T-helper 22 cell (primary cell): ENCODE results near the gene TADA2A.
"Not testable (repeated sequence)": the region's sequence is repeated elsewhere in the genome, so short reads cannot be mapped to it uniquely, and the experiment has no call there.

Source experiments
- DNase-seq: peaks from one replicate; pipeline ENCODE4 v3.0.0-alpha.2; 2020; ENCODE audit warnings: low read depth

Gene TADA2A

GRCh38 chr17:37493249-37494027 is 86.8 kb downstream of the TADA2A start:
- no peak for DNase-seq

- DNase-seq: no peak
Observed at GRCh38 chr17:37494401-37494831, 87.7 kb downstream of the TADA2A start.

- DNase-seq: no peak
Observed at GRCh38 chr17:37494971-37495370, 88.3 kb downstream of the TADA2A start.

GRCh38 chr17:37500378-37500777 is 93.7 kb downstream of the TADA2A start:
- DNase-seq: no peak

- no peak for DNase-seq
Observed at GRCh38 chr17:37502009-37502936, 95.6 kb downstream of the TADA2A start.

GRCh38 chr17:37503148-37503547 is 96.5 kb downstream of the TADA2A start:
- no peak for DNase-seq

- no peak for DNase-seq
Observed at GRCh38 chr17:37505333-37505732, 98.6 kb downstream of the TADA2A start.

GRCh38 chr17:37506678-37507077 is 100.0 kb downstream of the TADA2A start:
- DNase-seq: no peak

- DNase-seq: no peak
Observed at GRCh38 chr17:37507111-37507510, 100.4 kb downstream of the TADA2A start.

GRCh38 chr17:37510056-37510455 is 103.4 kb downstream of the TADA2A start:
- no peak for DNase-seq

- not testable (repeated sequence) for DNase-seq
Observed at GRCh38 chr17:37511642-37512041, 105.0 kb downstream of the TADA2A start.

- DNase-seq: no peak
Observed at GRCh38 chr17:37512442-37513068, 105.9 kb downstream of the TADA2A start.

- DNase-seq: no peak
Observed at GRCh38 chr17:37513711-37514110, 107.0 kb downstream of the TADA2A start.

- DNase-seq: no peak
Observed at GRCh38 chr17:37516127-37516571, 109.5 kb downstream of the TADA2A start.

- DNase-seq: no peak
Observed at GRCh38 chr17:37517881-37518280, 111.2 kb downstream of the TADA2A start.

GRCh38 chr17:37518826-37519225 is 112.1 kb downstream of the TADA2A start:
- no peak for DNase-seq

- DNase-seq: no peak
Observed at GRCh38 chr17:37519251-37519985, 112.7 kb downstream of the TADA2A start.

- no peak for DNase-seq
Observed at GRCh38 chr17:37520174-37520573, 113.5 kb downstream of the TADA2A start.

GRCh38 chr17:37521821-37522220 is 115.1 kb downstream of the TADA2A start:
- DNase-seq: no peak

GRCh38 chr17:37523715-37524219 is 117.1 kb downstream of the TADA2A start:
- DNase-seq: no peak

- DNase-seq: no peak
Observed at GRCh38 chr17:37527249-37527851, 120.7 kb downstream of the TADA2A start.
